Adrenal gland (tissue), 5 donors: ENCODE results near the gene HM13.

ENCODE experiments used
- POLR2A ChIP-seq, 2 donors: fragments of 450-650 bp; IDR thresholded peaks; one replicate each; pipeline ENCODE4 v1.6.1; 2017; ENCODE audit warnings: antibody characterized with exemption in 2 of 2, mild to moderate bottlenecking in 2 of 2, moderate library complexity in 1 of 2
- TF ChIP-seq, protein P1 (sequence below), 6 experiments: fragments of 450-650 bp in 4 of 6; fragments of 200-600 bp in 2 of 6; sonication (generic) in 1 of 6; IDR thresholded peaks; 1 replicate in 5 of 6; 2 replicates in 1 of 6; pipeline versions ENCODE4 v1.5.1 to v1.8.0; 2016 to 2021; ENCODE audit warnings: antibody characterized with exemption in 6 of 6, mild to moderate bottlenecking in 2 of 6, moderate library complexity in 1 of 6
- donor health status: DM: no; HTN: no; CAD: no.

DNA sequence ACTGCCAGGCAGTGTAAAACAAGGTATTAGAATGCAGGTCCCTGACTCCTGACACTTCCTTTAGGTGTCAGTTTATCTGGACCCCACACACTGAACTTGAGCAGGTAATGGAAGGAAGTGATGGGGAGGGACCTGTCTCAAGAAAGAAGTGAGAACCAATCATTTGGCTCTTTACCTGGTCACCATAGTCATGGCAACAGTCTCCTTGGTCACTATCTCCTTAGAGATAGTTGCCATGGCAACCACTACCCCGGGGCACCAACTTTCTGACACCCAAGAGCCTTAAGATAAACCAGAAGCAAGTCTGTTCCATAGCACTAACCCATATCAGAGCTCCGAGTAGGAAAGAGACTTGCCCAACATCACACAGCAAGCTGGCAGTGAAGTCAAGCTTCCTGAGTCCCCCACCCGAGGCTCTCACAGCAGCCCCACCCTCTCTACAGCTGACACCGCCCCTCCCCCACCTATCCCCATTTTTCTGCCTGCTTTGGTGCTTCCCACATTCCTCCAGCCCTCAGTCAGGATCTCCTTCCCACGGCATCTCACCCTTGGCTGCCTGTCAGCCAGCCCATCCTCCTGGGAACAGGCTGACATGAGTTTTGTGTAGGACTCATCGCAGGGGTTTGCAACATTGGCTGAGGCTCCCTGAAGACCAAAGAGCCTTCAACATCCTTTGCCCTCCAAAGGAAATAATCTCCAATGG, 16.3 kb upstream of the HM13 start:
- TF ChIP-seq, protein P1, sequence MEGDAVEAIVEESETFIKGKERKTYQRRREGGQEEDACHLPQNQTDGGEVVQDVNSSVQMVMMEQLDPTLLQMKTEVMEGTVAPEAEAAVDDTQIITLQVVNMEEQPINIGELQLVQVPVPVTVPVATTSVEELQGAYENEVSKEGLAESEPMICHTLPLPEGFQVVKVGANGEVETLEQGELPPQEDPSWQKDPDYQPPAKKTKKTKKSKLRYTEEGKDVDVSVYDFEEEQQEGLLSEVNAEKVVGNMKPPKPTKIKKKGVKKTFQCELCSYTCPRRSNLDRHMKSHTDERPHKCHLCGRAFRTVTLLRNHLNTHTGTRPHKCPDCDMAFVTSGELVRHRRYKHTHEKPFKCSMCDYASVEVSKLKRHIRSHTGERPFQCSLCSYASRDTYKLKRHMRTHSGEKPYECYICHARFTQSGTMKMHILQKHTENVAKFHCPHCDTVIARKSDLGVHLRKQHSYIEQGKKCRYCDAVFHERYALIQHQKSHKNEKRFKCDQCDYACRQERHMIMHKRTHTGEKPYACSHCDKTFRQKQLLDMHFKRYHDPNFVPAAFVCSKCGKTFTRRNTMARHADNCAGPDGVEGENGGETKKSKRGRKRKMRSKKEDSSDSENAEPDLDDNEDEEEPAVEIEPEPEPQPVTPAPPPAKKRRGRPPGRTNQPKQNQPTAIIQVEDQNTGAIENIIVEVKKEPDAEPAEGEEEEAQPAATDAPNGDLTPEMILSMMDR (IDR thresholded peaks at IDR 0.05): no peak
- TF ChIP-seq POLR2A (IDR thresholded peaks at IDR 0.05): no peak
